OCI-LY7 (cell line): ENCODE data around the gene B4GALT4.

Experiments used
- CTCF ChIP-seq: fragments of 200-600 bp; sonication (generic); conservative IDR thresholded peaks from 2 replicates; pipeline ENCODE4 v1.5.1; 2014; ENCODE audit warnings: mild to moderate bottlenecking, antibody characterized with exemption, low read length, moderate library complexity, mixed read lengths
- EZH2phosphoT487 ChIP-seq: fragments of 200-600 bp; sonication (generic); IDR thresholded peaks from 2 replicates; pipeline ENCODE4 v1.6.1; 2018; ENCODE audit warnings: low read depth, borderline replicate concordance, mild to moderate bottlenecking, mixed run types, antibody characterized with exemption, low read length, moderate library complexity, mixed read lengths

GRCh38 chr3:119229190-119229589 is 11.5 kb downstream of the B4GALT4 start:
- TF ChIP-seq CTCF: no peak
- TF ChIP-seq EZH2phosphoT487: no peak
